HG03095 (cell line): ENCODE results near the gene SVIL.
"Not testable (repeated sequence)": the region's sequence is repeated elsewhere in the genome, so short reads cannot be mapped to it uniquely, and the experiment has no call there.

Experiments used
- ATAC-seq: cut with Tn5 transposase; IDR thresholded peaks from one replicate; pipeline ENCODE4 v1.9.1; 2021; ENCODE audit warnings: moderate library complexity; ENCODE audit not compliant: unreplicated experiment

SVIL gene

DNA sequence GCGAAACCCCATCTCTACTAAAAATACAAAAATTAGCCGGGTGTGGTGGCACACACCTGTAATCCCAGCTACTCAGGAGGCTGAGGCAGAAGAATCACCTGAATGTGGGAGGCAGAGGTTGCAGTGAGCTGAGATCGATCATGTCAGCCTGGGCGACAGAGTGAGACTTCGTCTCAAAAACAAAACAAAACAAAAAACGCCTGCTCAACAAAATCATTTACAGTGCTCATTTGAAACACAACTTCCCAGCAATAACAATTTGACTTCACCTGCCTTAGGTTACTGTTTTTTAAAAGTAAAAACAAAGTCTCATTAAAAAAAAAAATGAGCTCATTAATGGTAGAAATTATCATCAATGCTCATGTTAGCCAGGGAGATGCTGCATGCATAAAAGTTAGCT, 10.4 kb downstream of the SVIL start:
- not testable (repeated sequence) for ATAC-seq

DNA sequence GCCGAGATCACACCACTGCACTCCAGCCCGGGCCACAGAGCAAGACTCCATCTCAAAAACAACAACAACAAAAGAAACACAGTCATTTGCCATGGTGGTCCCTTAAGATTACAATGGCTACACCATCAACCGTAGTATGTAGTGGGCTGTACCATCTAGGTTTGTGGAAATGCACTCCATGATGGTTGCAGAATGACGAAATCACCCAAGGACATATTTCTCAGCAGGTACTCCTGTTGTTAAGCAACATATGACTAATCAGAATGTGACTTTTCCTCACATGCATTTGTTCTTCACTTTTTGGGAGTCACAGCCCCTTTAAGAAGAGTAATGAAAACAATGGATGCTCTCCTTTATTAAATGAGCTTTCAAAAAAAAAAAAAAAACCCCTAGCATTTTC, 11.0 kb downstream of the SVIL start:
- no peak for ATAC-seq

DNA sequence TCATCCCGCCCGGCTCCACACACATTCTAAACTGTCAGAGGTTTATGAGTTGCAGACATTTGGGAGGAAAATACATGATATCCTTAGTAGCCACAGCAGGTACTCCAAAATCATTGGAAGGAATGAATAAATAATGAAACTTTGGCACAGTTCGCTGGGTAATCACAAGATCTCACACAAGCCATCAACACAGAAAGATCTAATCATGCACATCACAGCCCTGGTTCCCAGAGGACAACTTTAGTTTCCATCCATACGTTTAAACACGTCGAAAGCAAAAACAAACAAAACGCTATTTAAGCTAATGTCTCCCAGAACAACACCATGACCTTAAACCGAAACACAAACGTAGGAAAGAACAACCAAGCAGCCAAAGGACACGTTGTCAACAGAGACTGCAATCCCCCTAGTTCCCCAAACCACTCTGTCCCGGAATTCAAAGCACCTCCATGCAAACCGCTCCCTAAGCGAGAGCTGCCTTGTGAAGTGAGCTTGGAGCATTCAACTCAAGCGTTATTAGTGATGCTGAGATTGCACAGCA, 12.3 kb downstream of the SVIL start:
- no peak for ATAC-seq

DNA sequence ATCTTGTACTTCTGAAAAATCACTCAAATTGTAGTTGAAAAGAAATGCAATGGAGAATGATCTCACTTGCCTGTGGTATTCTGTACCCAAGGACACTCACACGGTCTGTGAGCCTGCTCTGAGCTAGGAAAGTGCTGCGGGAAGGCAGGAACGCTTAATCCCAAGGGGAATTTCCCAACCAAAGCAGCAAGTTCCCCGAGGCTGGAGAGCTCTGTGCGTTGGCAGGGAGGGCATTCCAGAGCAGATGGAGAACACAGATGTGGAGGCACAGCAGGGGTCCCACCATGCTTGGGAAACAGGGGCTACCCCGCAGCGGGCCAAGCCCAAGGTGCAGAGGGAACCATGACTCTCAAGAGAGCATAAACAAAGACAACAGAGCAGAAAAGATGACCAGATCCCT, 13.6 kb downstream of the SVIL start:
- no peak for ATAC-seq

DNA sequence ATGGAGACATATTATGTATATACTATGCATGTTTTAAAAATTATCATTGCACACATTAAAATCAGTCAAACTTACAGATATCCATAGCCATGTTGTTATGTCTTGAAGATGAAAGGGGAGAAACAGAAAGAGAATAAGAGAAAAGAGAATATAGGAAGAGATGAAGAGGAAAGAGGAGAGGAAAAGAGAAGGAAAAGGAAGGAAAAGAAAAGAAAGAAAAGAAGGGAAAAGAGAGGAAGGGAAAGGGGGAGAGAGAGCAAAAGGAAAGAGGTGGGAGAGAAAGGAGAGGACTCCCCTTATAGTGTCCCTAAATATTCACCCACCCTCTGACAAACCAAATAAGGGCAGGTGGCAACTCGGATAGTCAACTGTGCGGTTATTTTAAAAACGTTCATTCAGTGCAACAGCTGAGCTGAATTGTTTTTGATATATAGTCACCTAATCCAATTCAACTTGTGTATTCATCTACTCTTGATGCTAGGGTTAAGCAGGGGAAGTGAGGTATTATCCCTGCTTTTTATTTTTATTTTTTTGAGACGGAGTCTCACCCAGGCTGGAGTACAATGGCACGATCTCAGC, 14.6 kb downstream of the SVIL start:
- ATAC-seq = no peak

DNA sequence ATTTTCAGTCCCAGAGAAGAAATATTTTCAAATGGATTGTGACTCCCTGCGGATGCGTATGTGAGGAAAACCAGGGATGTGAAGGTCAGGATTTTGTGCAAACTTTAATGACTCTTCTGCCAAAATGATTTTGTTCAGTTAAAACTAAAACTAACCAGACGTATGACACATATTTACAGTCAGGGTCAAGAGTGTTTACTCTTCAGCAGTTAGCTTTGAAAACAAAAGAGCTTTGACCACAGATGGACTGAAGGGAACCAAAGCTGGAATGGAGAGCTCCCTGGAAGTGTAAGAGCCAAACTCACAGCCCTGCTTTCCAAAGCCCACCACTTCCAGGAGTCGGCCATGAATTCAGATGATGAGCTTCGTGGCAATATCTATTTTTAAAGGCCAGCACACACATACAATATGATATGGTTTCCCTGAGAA, 15.5 kb downstream of the SVIL start:
- no peak for ATAC-seq

DNA sequence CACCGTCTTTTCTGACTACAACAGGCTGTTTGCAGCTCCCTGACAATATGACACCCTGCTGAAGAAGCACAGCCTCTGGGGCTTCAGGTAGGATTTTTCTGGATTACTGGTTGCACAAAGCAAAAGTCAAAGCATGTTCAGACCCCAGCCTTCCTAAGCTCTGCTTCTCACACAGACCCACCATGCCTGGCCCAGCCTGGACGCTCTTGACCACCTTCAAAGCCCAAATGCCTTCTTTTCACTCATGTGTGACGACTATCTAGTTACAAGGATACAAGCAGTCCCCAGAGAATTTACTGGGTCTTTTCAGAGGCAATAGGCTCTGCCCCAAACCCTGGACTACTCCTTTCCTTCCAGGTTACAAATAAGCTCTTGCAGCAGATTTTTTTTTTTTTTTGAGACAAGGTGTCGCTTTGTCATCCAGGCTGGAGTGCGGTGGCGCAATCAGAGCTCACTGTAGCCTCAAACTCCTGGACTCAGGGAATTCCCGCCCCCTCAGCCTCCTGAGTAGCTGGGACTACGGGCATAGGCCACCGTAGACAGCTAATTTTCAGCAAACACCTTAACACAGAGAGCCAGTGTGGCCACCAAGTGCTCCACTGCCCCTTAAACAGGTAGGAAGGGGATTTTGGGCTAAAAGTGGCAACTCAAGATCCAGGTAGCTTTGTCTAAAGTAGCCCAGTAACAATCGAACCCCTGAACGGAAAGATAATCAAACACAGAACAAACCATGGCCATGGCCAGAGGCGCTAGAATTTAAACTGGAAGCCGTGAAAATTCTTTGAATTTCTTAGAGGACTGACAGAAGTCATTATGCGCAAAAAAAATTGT, 16.2 kb downstream of the SVIL start:
- no peak for ATAC-seq

DNA sequence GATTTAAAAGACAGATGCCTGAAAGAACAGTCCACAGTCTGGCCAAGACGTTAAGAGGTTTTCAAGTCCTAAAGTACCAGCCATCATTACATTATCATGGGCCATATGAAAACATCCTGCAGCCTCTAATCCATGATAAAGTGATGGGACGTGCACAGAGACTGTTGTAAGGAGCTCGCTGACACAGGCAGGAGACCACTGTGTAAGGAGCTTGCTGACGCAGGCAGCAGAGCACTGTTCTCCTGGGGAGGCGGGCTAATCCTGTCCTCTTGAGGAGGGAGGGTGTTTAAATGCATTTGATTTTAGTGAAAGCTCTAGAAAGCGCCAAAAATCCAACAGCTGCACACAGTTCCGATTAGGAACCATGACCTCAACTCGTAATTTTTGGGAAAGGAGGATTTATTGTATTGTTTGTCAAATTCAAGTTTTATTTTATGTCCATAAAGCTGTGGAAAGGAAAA, 16.9 kb downstream of the SVIL start:
- no peak for ATAC-seq

DNA sequence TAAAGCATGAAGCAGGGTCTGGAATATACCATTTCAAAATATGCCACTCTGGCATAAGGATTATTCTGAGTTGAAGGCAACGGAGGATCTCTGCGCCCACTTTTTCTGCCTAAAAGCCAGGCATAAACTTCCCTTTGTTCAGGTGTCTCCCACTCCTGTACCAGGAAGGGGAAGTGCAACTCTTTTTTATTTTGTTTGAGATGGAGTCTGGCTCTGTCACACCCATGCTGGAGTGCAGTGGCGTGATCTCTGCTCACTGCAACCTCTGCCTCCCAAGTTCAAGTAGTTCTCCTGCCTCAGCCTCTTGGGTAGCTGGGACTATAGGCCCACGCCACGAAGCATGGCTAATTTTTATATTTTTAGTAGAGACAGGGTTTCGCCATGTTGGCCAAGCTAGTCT, 18.2 kb downstream of the SVIL start:
- ATAC-seq = no peak

DNA sequence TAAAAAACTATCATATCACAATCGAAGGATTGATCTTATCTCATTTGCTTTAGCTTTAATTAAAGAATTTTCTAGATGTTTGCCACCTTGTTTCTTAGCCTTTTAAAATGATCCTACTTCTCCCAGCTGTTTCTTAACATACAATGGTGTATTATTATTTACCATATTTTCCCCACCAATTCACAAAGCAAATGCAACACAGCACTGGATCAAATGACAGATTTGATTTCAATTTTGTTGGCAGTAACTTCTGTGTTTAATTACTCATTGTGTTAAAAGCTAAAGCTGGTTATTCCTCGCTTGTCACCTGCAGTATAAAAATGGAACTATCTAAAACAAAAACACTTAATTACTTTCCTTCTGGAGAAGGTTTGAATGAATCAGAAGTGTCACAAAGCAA, 19.6 kb downstream of the SVIL start:
- no peak for ATAC-seq

DNA sequence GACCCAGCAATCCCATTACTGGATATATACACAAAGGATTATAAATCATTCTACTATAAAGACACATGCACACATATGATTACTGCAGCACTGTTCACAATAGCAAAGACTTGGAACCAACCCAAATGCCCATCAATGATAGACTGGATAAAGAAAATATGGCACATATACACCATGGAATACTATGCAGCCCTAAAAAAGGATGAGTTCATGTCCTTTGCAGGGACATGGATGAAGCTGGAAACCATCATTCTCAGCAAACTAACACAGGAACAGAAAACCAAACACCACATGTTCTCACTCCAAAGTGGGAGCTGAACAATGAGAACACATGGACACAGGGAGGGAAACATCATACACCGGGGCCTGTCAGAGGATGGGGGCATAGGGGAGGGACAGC, 20.5 kb downstream of the SVIL start:
- not testable (repeated sequence) for ATAC-seq

DNA sequence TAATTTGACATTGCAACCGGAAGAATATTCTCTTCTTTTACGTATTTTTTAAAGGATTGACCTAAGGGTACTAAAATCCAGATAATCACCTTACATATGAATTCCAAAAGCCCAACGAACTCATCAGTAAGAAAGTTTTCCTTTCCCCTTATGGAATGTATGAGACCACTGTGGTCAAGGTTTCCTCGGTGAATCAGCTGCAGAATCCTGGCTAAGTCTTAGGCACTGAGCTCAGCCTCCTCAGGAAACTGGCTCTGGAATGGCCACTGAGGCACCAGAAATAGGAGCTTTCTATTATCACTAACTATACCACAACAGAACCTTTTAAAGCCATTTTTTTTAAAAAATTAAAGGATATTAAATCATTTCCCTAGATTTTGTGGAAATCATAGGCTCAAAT, 21.0 kb downstream of the SVIL start:
- no peak for ATAC-seq

DNA sequence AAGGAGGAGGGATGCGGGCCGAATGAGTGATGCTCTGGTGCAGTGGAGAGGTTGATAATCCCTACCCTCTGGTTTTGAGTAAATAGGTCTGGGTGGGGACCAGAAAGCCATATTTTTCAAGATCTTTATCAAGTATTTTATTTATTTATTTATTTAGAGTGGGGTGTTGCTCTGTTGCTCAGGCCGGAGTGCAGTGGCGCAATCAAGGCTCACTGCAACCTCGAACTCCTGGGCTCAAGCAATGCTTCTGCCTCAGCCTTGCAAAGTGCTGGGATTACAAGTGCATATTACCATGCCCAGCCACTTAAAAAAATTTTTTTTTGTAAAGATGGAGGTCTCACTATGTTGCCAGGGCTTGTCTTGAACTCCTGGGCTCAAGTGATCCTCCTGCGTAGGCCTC, 21.6 kb downstream of the SVIL start:
- ATAC-seq = no peak

DNA sequence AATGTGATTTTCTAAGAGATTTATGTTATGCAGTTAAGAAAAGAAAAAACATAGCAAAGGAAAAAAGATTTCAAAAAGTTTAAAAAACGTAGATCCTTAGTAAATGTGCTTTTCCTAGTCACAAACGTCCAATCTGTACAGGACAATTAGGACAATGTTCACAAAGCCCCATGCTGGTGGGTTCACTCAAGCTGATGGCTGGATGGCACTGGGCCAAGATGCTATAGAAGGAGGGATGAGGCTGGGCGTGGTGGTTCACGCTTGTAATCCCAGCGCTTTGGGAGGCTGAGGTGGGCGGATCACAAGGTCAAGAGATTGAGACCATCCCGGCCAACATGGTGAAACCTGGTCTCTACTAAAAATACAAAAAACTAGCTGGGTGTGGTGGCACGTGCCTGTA, 22.1 kb downstream of the SVIL start:
- no peak for ATAC-seq

DNA sequence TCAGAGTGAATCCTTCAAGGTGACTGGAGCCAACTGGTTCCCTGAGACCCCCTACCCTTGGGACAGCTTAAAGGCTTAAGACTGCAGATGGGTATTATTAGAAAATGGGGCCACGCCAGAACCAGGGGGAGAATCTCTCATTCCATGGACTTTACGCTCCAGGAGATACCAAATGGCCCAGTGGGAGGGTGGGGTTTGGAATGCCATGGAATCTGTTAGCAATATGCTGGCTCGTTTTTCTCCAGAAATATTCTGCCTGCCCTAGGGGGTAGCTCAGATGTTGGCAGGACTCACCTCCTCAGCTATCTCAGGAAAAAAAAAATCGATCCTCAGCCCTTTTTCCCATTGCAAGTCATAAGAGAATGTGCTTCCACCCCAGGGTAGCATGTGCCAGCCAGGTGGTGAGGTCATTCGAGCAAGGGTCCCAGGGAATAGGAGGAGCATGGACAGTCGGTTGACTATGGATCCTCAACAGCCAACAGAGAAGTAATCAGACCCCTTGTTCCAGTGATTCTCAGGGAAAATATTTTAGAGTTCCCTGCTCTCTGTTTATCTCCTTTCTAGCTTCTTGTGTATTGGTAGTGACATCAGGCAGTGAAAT, 22.9 kb downstream of the SVIL start:
- ATAC-seq = no peak

DNA sequence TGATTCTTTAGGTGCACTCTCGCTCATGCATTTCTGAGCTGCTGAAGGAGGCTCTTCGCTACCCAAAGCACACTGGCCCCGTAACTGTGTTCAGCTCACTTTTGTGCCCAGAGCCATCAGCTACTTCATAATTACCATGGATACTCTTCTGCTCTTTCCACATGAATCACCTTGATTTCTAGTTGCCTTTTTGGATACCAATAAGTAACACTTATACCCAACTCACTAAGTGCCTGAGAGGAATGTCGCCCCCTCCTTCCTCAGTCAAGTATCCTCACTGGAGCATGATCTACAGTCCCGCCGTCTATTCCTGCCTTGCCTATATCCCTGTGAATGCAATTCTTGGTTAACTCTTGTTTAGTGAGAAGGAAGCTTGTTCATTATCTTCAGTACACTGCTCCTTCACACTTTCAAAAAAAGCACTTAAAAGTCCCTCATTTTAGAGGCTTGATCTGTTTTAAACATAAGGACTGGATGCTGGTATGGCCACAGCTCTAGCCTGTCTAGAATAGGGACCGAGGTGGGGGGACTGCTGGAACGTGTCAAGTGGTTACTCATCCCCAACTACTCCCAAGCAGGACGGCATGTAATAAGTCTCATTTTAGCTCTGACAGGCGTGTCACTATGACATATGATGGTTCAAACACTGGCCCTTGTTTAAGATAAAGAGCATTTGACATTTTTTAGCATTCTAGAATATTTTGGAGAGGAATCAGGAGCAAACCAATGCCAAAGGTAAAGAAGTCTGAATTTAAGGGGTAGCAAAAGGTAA, 23.7 kb downstream of the SVIL start:
- ATAC-seq = no peak

DNA sequence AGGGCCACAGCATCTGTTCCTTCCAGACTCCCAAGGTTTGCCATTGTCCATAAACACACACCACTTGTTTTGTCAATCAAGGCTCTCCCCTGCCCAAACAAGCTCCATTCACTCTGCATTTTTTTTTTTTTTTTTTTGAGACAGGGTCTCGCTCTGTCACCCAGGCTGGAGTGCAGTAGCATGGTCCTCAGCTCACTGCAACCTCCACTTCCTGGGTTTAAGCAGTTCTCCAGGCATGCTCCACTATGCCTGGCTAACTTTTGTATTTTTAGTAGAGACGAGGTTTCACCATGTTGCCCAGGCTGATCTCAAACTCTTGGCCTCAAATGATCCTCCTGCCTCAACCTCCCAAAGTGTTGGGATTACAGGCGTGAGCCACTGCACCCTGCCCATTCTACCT, 24.4 kb downstream of the SVIL start:
- ATAC-seq = not testable (repeated sequence)

DNA sequence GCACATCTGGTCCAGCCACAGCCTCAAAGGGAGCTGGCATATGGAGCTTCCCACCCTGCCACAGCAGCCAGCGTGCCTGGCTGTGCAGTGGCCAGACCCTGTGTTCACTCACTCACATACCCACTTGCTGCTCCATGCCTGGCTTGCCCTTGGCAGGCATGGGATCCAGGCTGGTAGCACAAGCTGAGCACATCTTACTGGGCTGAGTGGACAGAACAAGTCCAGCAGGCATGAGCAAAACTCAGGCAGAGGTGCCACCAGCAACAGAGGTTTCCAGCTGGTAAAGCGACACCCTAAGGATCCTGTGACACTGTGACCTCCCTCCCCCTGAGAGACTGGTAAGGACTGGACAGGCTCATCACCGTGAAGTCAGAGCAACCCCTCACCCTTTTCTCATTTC, 25.1 kb downstream of the SVIL start:
- ATAC-seq = no peak

DNA sequence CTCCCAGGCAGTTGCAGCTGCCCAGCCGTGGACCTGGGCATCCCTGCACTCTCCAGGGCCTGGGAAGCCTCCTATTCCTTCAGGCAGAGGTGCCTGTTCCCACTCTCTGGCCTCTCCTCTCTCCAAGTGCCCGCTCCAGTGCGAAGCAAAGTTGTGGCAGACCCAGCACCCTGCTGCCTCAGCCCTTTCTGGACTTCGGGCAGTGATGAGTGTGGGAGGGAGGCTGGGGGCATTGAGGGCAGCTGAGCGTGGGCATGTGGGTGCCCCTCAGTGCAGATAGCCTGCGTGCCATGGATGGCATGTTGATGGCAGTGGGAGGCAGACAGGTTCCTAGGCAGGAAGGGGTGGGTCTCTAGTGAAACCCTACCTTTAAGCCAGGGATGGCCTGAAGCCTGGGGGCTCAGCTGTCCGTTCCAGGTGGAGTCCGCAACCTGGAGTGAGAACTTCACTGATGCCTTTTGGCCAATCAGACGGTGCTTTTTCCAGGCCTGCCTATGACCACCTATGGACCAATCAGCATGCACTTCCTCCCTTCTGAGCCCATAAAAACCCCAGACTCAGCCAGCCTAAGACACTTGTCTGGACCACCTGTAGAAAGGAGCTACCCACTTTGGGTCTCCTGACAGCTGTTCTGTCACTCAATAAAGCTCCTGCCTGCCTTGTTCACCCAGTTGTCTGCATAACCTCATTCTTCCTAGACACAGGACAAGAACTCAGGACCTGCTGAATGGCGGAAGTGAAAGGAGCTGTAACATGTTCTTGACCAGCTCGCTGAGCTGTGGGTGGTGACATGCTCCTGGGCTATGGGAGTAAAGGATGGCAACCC, 26.1 kb downstream of the SVIL start:
- ATAC-seq = no peak

DNA sequence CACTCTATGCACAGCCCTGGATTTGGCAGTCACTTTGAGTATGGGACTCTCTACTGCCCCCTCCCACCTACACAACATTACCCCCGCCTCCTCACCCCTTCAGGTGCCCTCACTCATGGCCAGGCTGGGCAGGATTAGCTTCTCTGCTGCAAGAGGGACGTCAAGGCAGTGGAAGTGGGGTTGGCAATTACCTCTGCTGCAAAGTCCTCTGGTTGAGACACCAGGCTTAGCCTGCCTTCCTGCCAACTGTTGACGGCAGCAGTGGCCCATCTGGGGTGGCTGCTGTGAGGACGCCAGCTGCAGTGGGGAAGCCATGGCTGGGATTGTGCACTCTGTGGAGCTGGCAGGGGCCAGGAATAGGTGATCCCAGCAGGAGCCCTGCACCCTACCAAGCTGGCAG, 26.7 kb downstream of the SVIL start:
- ATAC-seq = no peak
